Vagina (tissue), 2 donors: ENCODE data around the gene FSTL4. TPM values are rescaled to one million over a fixed set of nuclear protein-coding genes. Genes with fewer than 3 reads are reported as not detected.

Source experiments
- DNase-seq, 2 donors: peaks; one replicate each; pipeline ENCODE4 v3.0.0-alpha.2; 2017; ENCODE audit errors: extremely low spot score in 2 of 2
- H3K27ac ChIP-seq: fragments of 200-600 bp; sonication (generic); one replicate; pipeline ENCODE4 v1.5.1; 2019
- H3K27me3 ChIP-seq: fragments of 200-600 bp; sonication (generic); one replicate; pipeline ENCODE4 v1.5.1; 2019
- H3K36me3 ChIP-seq, 2 donors: fragments of 200-600 bp; sonication (generic); one replicate each; pipeline ENCODE4 v1.5.1; 2017 to 2019
- H3K4me1 ChIP-seq: fragments of 200-600 bp; sonication (generic); one replicate; pipeline ENCODE4 v1.5.1; 2019
- H3K4me3 ChIP-seq, 2 donors: fragments of 200-600 bp; sonication (generic); 1 replicate in 1 of 2; 2 replicates in 1 of 2; pipeline ENCODE4 v1.5.1; 2016 to 2019
- H3K9me3 ChIP-seq: fragments of 200-600 bp; sonication (generic); one replicate; pipeline ENCODE4 v1.5.1; 2019
- POLR2A ChIP-seq, 2 donors: fragments of 450-650 bp; IDR thresholded peaks; one replicate each; pipeline ENCODE4 v1.6.1; 2017; ENCODE audit warnings: antibody characterized with exemption in 2 of 2, mild to moderate bottlenecking in 2 of 2, moderate library complexity in 2 of 2
- POLR2AphosphoS5 ChIP-seq, 2 donors: sonication (generic); formaldehyde crosslinking; IDR thresholded peaks; one replicate each; pipeline ENCODE4 v1.9.0; 2017; ENCODE audit warnings: antibody characterized with exemption in 2 of 2, mild to moderate bottlenecking in 2 of 2, low read depth in 1 of 2; ENCODE audit not compliant: insufficient read depth in 1 of 2
- intact Hi-C: fragments of 100-400 bp; cut with DNase I; formaldehyde crosslinking; loops from one replicate; pipeline ENCODE4 v1.15.1; 2023
- total RNA-seq: library from RNA; depleted of rRNA; stranded (reverse); fragments of >200 nt; gene quantifications from one replicate; pipeline ENCODE4 v1.2.3, GENCODE V29; 2016
- TF ChIP-seq, protein P1 (sequence below), 3 experiments: fragments of 450-650 bp in 2 of 3; fragments of 200-600 bp in 1 of 3; sonication (generic) in 1 of 3; IDR thresholded peaks; one replicate each; pipeline ENCODE4 v1.5.1; 2017 to 2019; ENCODE audit warnings: antibody characterized with exemption in 3 of 3, mild to moderate bottlenecking in 2 of 3, moderate library complexity in 2 of 3

The FSTL4 gene
- total RNA-seq, 1 donor from 2014 or later, result 3.7 TPM

DNA sequence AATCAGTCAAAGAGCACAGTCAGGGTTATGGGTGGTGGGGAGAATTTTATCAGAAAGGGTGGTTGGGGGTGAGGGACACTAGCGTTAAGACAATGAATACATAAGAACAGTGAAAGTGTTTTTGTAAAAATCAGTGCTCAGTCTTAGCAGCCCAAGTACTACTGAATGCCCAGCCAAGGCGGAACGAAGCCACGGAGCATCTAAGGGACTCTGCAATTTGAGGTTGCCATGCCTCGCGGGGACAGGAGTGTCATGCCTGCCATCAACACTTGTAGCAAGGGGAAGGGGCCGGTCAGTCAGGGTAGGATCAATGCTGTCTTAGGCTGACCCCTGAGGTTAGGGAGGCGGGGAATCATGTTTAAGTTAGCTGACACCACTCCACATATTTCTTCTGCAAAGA lies 13.3 kb downstream of the FSTL4 start:
- Histone ChIP-seq H3K4me1 (no peaks in the 10 kb centered on the region), H3K27me3 (no peaks in the 10 kb centered on the region), H3K27ac (no peak overlapping the region), H3K9me3 (no peaks in the 10 kb centered on the region), H3K36me3 (no peaks in the 10 kb centered on the region), H3K4me3 (no peak overlapping the region)
- DNase-seq, result no peak
- intact Hi-C loops, result no loop called here
- TF ChIP-seq POLR2A (IDR thresholded peaks at IDR 0.05) (no peak), POLR2AphosphoS5 (IDR thresholded peaks at IDR 0.05; ENCODE audit: insufficient read depth in 1 of 2, low read depth in 1 of 2) (no peak)
- TF ChIP-seq, protein P1, sequence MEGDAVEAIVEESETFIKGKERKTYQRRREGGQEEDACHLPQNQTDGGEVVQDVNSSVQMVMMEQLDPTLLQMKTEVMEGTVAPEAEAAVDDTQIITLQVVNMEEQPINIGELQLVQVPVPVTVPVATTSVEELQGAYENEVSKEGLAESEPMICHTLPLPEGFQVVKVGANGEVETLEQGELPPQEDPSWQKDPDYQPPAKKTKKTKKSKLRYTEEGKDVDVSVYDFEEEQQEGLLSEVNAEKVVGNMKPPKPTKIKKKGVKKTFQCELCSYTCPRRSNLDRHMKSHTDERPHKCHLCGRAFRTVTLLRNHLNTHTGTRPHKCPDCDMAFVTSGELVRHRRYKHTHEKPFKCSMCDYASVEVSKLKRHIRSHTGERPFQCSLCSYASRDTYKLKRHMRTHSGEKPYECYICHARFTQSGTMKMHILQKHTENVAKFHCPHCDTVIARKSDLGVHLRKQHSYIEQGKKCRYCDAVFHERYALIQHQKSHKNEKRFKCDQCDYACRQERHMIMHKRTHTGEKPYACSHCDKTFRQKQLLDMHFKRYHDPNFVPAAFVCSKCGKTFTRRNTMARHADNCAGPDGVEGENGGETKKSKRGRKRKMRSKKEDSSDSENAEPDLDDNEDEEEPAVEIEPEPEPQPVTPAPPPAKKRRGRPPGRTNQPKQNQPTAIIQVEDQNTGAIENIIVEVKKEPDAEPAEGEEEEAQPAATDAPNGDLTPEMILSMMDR (IDR thresholded peaks at IDR 0.05), result no peak

DNA sequence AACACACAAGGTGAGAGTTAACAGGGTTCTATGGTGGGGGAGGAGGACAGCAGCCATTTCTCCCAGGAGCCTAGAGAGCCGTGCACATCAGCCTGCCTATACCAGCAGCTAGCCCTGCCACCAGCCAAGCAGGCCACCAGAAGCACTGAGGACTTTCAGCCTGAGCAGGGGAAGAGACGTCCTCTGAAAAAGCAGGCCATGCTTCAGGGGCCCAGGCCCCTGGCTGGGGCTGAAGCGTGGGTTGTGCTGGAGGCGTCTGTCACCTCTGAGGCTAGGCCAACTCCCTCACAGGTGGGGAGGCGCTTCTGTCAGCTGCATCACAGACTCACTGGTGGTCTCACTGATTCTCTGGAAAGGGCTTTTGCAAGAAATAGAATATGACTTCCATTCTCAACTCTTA lies 16.3 kb downstream of the FSTL4 start:
- no peak overlapping the region for H3K27ac ChIP-seq
- no peaks in the 10 kb centered on the region for H3K9me3 ChIP-seq
- H3K4me3 ChIP-seq, result no peak overlapping the region
- H3K36me3 ChIP-seq, result no peaks in the 10 kb centered on the region
- intact Hi-C loops, result no loop called here
- TF ChIP-seq, protein P1 (IDR thresholded peaks at IDR 0.05), result no peak
- TF ChIP-seq POLR2A (IDR thresholded peaks at IDR 0.05), result no peak
- TF ChIP-seq POLR2AphosphoS5 (IDR thresholded peaks at IDR 0.05; ENCODE audit: insufficient read depth in 1 of 2, low read depth in 1 of 2), result no peak
- H3K27me3 ChIP-seq, result no peaks in the 10 kb centered on the region
- DNase-seq, result no peak
- no peaks in the 10 kb centered on the region for H3K4me1 ChIP-seq

DNA sequence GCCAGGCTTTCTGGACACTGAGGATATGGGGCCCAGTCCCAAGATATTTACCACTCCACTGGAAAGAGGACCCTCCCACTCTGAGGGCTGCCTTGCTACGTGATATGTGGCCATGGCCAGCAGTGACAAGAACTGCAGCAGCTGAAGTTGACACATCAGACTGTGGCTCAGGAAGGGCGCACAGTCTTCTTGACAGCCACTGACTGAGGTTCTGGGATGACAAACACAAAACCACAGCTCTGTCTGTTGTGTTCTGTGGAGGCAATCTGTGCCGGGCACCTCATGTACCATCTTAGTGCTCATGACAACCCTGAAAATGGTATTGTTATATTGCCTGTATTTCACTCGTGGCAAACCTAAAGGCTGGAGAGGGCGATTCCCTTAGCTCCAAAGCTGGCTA lies 16.9 kb downstream of the FSTL4 start:
- DNase-seq, result no peak
- H3K4me1 ChIP-seq, result no peaks in the 10 kb centered on the region
- H3K4me3 ChIP-seq, result no peak overlapping the region
- TF ChIP-seq, protein P1 (IDR thresholded peaks at IDR 0.05), result no peak
- no peak for TF ChIP-seq POLR2A (IDR thresholded peaks at IDR 0.05)
- no peak for TF ChIP-seq POLR2AphosphoS5 (IDR thresholded peaks at IDR 0.05; ENCODE audit: insufficient read depth in 1 of 2, low read depth in 1 of 2)
- no peaks in the 10 kb centered on the region for H3K9me3 ChIP-seq
- intact Hi-C loops, result no loop called here
- no peaks in the 10 kb centered on the region for H3K27me3 ChIP-seq
- H3K36me3 ChIP-seq, result no peaks in the 10 kb centered on the region
- H3K27ac ChIP-seq, result no peak overlapping the region

DNA sequence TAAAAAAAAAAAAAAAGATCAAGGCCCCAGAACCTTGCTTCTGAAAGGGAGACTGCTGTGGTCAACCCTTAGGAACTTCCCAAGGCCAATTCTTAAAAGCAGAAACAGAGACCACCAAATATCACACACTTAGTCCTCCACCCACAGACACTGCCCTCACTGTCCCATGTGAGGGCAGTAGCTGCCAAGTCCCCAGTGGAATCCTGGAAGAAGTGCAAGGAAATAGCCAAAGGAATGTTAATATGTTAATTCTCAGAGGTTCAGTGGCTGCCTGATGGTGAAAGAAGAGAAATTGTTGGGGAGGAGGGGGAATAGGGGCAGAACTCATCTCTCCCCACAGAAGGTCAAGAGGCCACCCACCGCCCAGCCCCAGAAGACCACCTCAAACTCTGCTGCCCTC lies 23.1 kb downstream of the FSTL4 start:
- intact Hi-C loops, result no loop called here
- no peak for TF ChIP-seq POLR2A (IDR thresholded peaks at IDR 0.05)
- TF ChIP-seq, protein P1 (IDR thresholded peaks at IDR 0.05), result no peak
- Histone ChIP-seq H3K27me3 (no peaks in the 10 kb centered on the region), H3K27ac (no peak overlapping the region), H3K4me1 (no peaks in the 10 kb centered on the region), H3K9me3 (no peaks in the 10 kb centered on the region), H3K4me3 (no peak overlapping the region), H3K36me3 (no peaks in the 10 kb centered on the region)
- DNase-seq, result no peak

DNA sequence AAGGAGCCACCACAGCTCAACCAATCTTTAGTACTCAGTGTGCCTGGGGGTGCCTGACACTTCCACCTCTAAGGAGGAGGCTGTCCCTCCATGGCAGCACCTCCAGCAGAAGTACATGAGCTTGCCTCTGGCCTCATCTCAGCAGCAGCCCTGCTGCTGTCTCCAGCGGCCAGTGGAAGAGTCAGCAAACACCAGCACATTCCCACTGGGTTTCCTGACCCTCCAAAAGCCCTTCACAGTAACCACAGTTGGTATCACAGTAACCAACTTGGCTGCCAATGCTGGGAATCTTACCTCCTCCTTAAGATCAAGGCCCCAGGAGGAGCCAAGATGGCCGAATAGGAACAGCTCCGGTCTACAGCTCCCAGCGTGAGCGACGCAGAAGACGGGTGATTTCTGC lies 29.4 kb downstream of the FSTL4 start:
- Histone ChIP-seq H3K4me1 (no peaks in the 10 kb centered on the region), H3K27me3 (no peaks in the 10 kb centered on the region), H3K36me3 (no peaks in the 10 kb centered on the region), H3K27ac (no peak overlapping the region), H3K9me3 (no peaks in the 10 kb centered on the region), H3K4me3 (no peak overlapping the region)
- intact Hi-C loops, result no loop called here
- TF ChIP-seq POLR2AphosphoS5 (IDR thresholded peaks at IDR 0.05; ENCODE audit: insufficient read depth in 1 of 2, low read depth in 1 of 2), result no peak
- TF ChIP-seq POLR2A (IDR thresholded peaks at IDR 0.05), result no peak
- TF ChIP-seq, protein P1 (IDR thresholded peaks at IDR 0.05), result no peak
- no peak for DNase-seq
